HepG2 (cell line): ENCODE measurements around the gene LRRN4CL. TPM values are rescaled to one million over a fixed set of nuclear protein-coding genes. Genes with fewer than 3 reads are reported as not detected.

Experiments
- BHLHE40 ChIP-seq: IDR thresholded peaks from 2 replicates; pipeline ENCODE4 v1.6.1; 2011; ENCODE audit warnings: low read length, improper control_type of control experiment
- BRD4 ChIP-seq: sonication (generic); formaldehyde crosslinking; IDR thresholded peaks from 2 replicates; pipeline ENCODE4 v1.4.0; 2020; ENCODE audit warnings: missing genetic modification reagents
- CCDC6 ChIP-seq: sonication (generic); formaldehyde crosslinking; IDR thresholded peaks from 2 replicates; pipeline ENCODE4 v1.8.1; 2022; ENCODE audit warnings: mild to moderate bottlenecking, missing genetic modification reagents, moderate library complexity
- ETV5 ChIP-seq: IDR thresholded peaks from 2 replicates; pipeline ENCODE4 v1.6.1; 2018; ENCODE audit warnings: missing biosample characterization, missing genetic modification reagents, inconsistent platforms, borderline replicate concordance
- HDAC6 ChIP-seq: fragments of 200-600 bp; sonication (generic); IDR thresholded peaks from 2 replicates; pipeline ENCODE4 v1.7.0; 2017; ENCODE audit warnings: mild to moderate bottlenecking, antibody characterized with exemption, low read length, low read depth
- JUN ChIP-seq: sonication (generic); formaldehyde crosslinking; IDR thresholded peaks from 2 replicates; pipeline ENCODE4 v1.4.0; 2020; ENCODE audit warnings: mild to moderate bottlenecking, missing genetic modification reagents
- NKX3-1 ChIP-seq: sonication (generic); formaldehyde crosslinking; IDR thresholded peaks from 2 replicates; pipeline ENCODE4 v1.5.0; 2020; ENCODE audit warnings: missing genetic modification reagents
- SNRNP70 ChIP-seq: fragments of 200-400 bp; formaldehyde crosslinking; IDR thresholded peaks from 2 replicates; pipeline ENCODE4 v1.6.1; 2017; ENCODE audit warnings: mild to moderate bottlenecking, low read depth, low read length, moderate library complexity
- SP5 ChIP-seq: IDR thresholded peaks from 2 replicates; pipeline ENCODE4 v1.6.1; 2016; ENCODE audit warnings: low read depth, borderline replicate concordance
- ZBTB39 ChIP-seq: sonication (generic); formaldehyde crosslinking; IDR thresholded peaks from 2 replicates; pipeline ENCODE4 v1.5.0; 2020; ENCODE audit warnings: missing genetic modification reagents
- ZBTB8A ChIP-seq: sonication (generic); formaldehyde crosslinking; IDR thresholded peaks from 2 replicates; pipeline ENCODE4 v1.4.0; 2020; ENCODE audit warnings: mild to moderate bottlenecking, low read depth, missing genetic modification reagents, borderline replicate concordance
- ZIK1 ChIP-seq: sonication (generic); formaldehyde crosslinking; IDR thresholded peaks from 2 replicates; pipeline ENCODE4 v1.5.0; 2020; ENCODE audit warnings: mild to moderate bottlenecking, low read depth, missing genetic modification reagents, borderline replicate concordance
- ZNF224 ChIP-seq: sonication (generic); formaldehyde crosslinking; IDR thresholded peaks from 2 replicates; pipeline ENCODE4 v1.5.0; 2020; ENCODE audit warnings: mild to moderate bottlenecking, missing genetic modification reagents
- ZNF574 ChIP-seq: sonication (generic); formaldehyde crosslinking; IDR thresholded peaks from 2 replicates; pipeline ENCODE4 v1.4.0; 2020; ENCODE audit warnings: missing genetic modification reagents
- ZXDC ChIP-seq: sonication (generic); formaldehyde crosslinking; IDR thresholded peaks from 2 replicates; pipeline ENCODE4 v1.5.0; 2020; ENCODE audit warnings: mild to moderate bottlenecking, missing genetic modification reagents
- polyA plus RNA-seq, 8 experiments: library from polyadenylated mRNA; depleted of rRNA in 3 of 8; stranded (reverse) in 7 of 8; unstranded in 1 of 8; fragments of >200 nt; fragmentation: Illumina TruSeq in 4 of 8; extraction: Trizol in 4 of 8; gene quantifications; 2 replicates each; pipeline versions ENCODE4 v1.2.1 to v1.2.3, GENCODE V29; 2011 to 2016; ENCODE audit warnings: low read depth in 4 of 8, missing spikeins in 1 of 8, mixed read lengths in 1 of 8; ENCODE audit not compliant: insufficient read depth in 1 of 8
- total RNA-seq, 5 experiments: library from RNA; depleted of rRNA; stranded (reverse); fragments of >200 nt; fragmentation: Illumina TruSeq; extraction: Trizol; gene quantifications; 2 replicates each; pipeline ENCODE4 v1.2.3, GENCODE V29; 2016; ENCODE audit warnings: low read depth in 1 of 5
- TF ChIP-seq, protein P1 (sequence below): IDR thresholded peaks from 2 replicates; pipeline ENCODE4 v1.6.1; 2018; ENCODE audit warnings: missing genetic modification reagents
- TF ChIP-seq, protein P2 (sequence below): sonication (generic); formaldehyde crosslinking; IDR thresholded peaks from 2 replicates; pipeline ENCODE4 v1.5.1; 2020; ENCODE audit warnings: mild to moderate bottlenecking, moderate library complexity, missing genetic modification reagents

Gene LRRN4CL
- total and polyA plus RNA-seq, 2 of the 13 experiments (the other 11 are each of a cell fraction or from before 2014, with no cell fraction given), result 0.11 TPM; not detected in 1

DNA sequence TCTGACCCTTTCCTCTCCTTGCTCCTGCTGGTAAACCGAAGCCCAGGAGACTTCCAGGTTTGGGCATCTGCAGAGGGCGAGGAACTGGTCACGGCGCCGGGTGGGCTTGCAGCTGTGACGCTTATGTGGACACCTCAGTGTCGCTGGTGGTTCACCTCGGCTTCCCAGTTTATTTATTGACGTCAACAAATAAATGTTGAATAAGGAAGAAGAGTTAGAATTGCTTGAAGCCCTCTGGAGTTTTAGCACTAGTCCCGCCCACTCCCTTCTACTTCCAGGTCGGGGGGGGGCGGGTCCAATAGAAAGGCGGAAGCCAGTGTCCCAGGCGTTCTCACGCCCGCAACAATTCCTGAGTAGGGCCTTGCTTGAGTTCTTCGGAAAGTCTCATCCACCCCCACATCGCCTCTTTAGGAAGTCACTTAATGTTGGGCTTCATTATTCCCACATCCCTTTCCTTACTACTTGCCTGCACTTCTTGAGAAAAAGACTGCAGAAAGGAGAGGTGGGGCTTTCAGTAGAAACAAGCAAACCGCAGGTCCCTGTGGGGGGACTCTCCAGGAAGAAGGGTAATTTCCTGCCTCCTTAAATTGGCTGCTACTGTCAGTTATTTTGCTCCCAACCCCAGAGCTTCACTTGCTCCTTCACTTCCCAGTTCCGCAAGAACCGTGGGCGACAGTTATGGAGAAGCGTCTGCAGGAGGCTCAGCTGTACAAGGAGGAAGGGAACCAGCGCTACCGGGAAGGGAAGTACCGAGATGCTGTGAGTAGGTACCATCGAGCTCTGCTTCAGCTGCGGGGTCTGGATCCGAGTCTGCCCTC lies 39.0 kb upstream of the LRRN4CL start, which contains the start of gene TTC9C (continued):
- TF ChIP-seq NKX3-1 (CRISPR knock-in tag) (no peak), ZXDC (no peak), ZNF574 (CRISPR knock-in tag) (peak; percentile 73), SNRNP70 (no peak), ETV5 (CRISPR knock-in tag) (peak; percentile 10; the same call in 1 of the 2 replicates), HDAC6 (no peak), BHLHE40 (no peak), SP5 (CRISPR knock-in tag) (peak; percentile 26; the same call in 1 of the 2 replicates), JUN (no peak), BRD4 (CRISPR knock-in tag) (no peak), ZNF224 (CRISPR knock-in tag) (no peak), ZIK1 (CRISPR knock-in tag) (no peak), CCDC6 (no peak; the same call in none of the 2 replicates), ZBTB39 (CRISPR knock-in tag) (no peak), ZBTB8A (CRISPR knock-in tag) (peak; percentile 27; the same call in 1 of the 2 replicates)
- TF ChIP-seq, protein P1, sequence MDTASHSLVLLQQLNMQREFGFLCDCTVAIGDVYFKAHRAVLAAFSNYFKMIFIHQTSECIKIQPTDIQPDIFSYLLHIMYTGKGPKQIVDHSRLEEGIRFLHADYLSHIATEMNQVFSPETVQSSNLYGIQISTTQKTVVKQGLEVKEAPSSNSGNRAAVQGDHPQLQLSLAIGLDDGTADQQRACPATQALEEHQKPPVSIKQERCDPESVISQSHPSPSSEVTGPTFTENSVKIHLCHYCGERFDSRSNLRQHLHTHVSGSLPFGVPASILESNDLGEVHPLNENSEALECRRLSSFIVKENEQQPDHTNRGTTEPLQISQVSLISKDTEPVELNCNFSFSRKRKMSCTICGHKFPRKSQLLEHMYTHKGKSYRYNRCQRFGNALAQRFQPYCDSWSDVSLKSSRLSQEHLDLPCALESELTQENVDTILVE (CRISPR knock-in tag), result no peak
- TF ChIP-seq, protein P2, sequence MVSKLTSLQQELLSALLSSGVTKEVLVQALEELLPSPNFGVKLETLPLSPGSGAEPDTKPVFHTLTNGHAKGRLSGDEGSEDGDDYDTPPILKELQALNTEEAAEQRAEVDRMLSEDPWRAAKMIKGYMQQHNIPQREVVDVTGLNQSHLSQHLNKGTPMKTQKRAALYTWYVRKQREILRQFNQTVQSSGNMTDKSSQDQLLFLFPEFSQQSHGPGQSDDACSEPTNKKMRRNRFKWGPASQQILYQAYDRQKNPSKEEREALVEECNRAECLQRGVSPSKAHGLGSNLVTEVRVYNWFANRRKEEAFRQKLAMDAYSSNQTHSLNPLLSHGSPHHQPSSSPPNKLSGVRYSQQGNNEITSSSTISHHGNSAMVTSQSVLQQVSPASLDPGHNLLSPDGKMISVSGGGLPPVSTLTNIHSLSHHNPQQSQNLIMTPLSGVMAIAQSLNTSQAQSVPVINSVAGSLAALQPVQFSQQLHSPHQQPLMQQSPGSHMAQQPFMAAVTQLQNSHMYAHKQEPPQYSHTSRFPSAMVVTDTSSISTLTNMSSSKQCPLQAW, result no peak
